PC-3 (cell line): Measurements from ENCODE around the gene GPD2. TPM values are rescaled to one million over a fixed set of nuclear protein-coding genes. Genes with fewer than 3 reads are reported as not detected.

Experiments used
- ATAC-seq: fragments of 200-7000 bp; cut with Tn5 transposase; 2 replicates; pipeline ENCODE4 v1.9.1; 2020; ENCODE audit warnings: mild to moderate bottlenecking, moderate library complexity
- BruUV-seq: library from RNA; stranded (reverse); fragments of 400-500 nt; replicated peaks from 2 replicates; lab custom pipeline; 2021; lab: Mats Ljungman, UMichigan
- CTCF ChIA-PET: fragments of 300-600 bp; sonication (Branson Sonifier 250); formaldehyde crosslinking; loops from one replicate; lab custom pipeline; 2022; ENCODE audit warnings: antibody characterized with exemption; lab: Charles Lee
- POLR2A ChIA-PET: fragments of 300-600 bp; sonication (Branson Sonifier 250); formaldehyde crosslinking; loops from one replicate; lab custom pipeline; 2022; ENCODE audit warnings: antibody characterized with exemption; ENCODE audit not compliant: unreplicated experiment; lab: Charles Lee
- DNase-seq: peaks from one replicate; pipeline ENCODE4 v3.0.0-alpha.2; 2015
- H2AFZ ChIP-seq: fragments of 300-600 bp; sonication (generic); 2 replicates; pipeline ENCODE4 v1.6.0; 2016; ENCODE audit warnings: antibody characterized with exemption, low read length
- H3F3A ChIP-seq: fragments of 300-600 bp; sonication (generic); one replicate; pipeline ENCODE4 v1.6.0; 2017; ENCODE audit warnings: antibody characterized with exemption, low read length, control low read depth, mild to moderate bottlenecking; ENCODE audit not compliant: unreplicated experiment
- H3K27ac ChIP-seq: fragments of 300-600 bp; sonication (generic); 2 replicates; pipeline ENCODE4 v1.5.1; 2016; ENCODE audit warnings: mild to moderate bottlenecking, low read length
- H3K27me3 ChIP-seq: fragments of 300-600 bp; sonication (generic); 2 replicates; pipeline ENCODE4 v1.6.1; 2016; ENCODE audit warnings: low read length, mixed read lengths
- H3K36me3 ChIP-seq: fragments of 300-600 bp; sonication (generic); 2 replicates; pipeline ENCODE4 v1.6.1; 2016; ENCODE audit warnings: low read depth, mixed run types, low read length, mixed read lengths
- H3K4me1 ChIP-seq: fragments of 300-600 bp; sonication (generic); 2 replicates; pipeline ENCODE4 v1.5.1; 2016; ENCODE audit warnings: low read length; ENCODE audit not compliant: insufficient read depth
- H3K4me2 ChIP-seq: fragments of 300-600 bp; sonication (generic); 2 replicates; pipeline ENCODE4 v1.6.0; 2016; ENCODE audit warnings: low read length
- H3K4me3 ChIP-seq: fragments of 300-600 bp; sonication (generic); 2 replicates; pipeline ENCODE4 v1.5.1; 2016; ENCODE audit warnings: mild to moderate bottlenecking, low read length, mixed read lengths
- H3K79me2 ChIP-seq: fragments of 300-600 bp; sonication (generic); 2 replicates; pipeline ENCODE4 v1.6.1; 2017; ENCODE audit warnings: low read length, mixed read lengths
- H3K9ac ChIP-seq: fragments of 300-600 bp; sonication (generic); 2 replicates; pipeline ENCODE4 v1.6.0; 2016; ENCODE audit warnings: mild to moderate bottlenecking, low read length
- H3K9me2 ChIP-seq: fragments of 300-600 bp; sonication (generic); replicated peaks from 2 replicates; pipeline ENCODE4 v1.6.1; 2016; ENCODE audit warnings: mixed run types, low read length, mixed read lengths
- H3K9me3 ChIP-seq: fragments of 300-600 bp; sonication (generic); 2 replicates; pipeline ENCODE4 v1.6.1; 2016; ENCODE audit warnings: low read length, mixed read lengths
- H4K20me1 ChIP-seq: fragments of 300-600 bp; sonication (generic); 2 replicates; pipeline ENCODE4 v1.6.1; 2016; ENCODE audit warnings: low read length, mixed read lengths
- EZH2 ChIP-seq: fragments of 300-600 bp; sonication (generic); IDR thresholded peaks from one replicate; pipeline ENCODE4 v1.6.1; 2017; ENCODE audit warnings: antibody characterized with exemption, mild to moderate bottlenecking, low read length; ENCODE audit not compliant: unreplicated experiment
- EZH2phosphoT487 ChIP-seq: fragments of 300-600 bp; sonication (generic); IDR thresholded peaks from 2 replicates; pipeline ENCODE4 v1.6.1; 2018; ENCODE audit warnings: mild to moderate bottlenecking, antibody characterized with exemption, low read length, borderline replicate concordance
- intact Hi-C: fragments of 100-400 bp; cut with micrococcal nuclease; formaldehyde crosslinking; loops from 2 replicates; pipeline ENCODE4 v1.9.0; 2023
- total RNA-seq: library from RNA; depleted of rRNA; stranded (reverse); fragments of >200 nt; gene quantifications from 2 replicates; pipeline ENCODE4 v1.2.3, GENCODE V29; 2014
- TF ChIP-seq, protein P1 (sequence below): fragments of 300-600 bp; sonication (generic); conservative IDR thresholded peaks from 2 replicates; pipeline ENCODE4 v1.5.1; 2017; ENCODE audit warnings: antibody characterized with exemption, low read depth, mild to moderate bottlenecking, low read length

The GPD2 gene
- total RNA-seq, 1 experiment from 2014 or later = 107 TPM

DNA sequence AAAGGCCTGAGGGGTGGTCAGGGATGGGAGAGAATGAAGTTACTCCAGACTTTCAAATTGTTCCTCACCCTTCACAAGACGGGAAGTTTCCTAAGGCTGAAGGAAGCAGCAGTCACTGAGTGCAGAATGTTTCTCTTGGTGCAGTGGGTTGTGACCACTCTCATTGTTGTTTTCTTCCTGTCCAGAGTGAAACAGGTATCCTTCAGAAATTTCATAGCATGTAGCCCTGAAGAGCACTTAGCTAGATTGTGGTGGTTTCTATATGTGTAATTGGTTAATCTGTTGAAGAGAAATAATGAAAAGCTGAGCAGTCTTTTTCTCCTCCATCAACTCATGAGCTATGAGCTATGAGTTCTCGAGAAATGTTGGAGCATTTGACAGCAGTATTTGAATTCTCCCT is 96.8 kb downstream of the GPD2 start:
- Histone ChIP-seq H2AFZ (no peak overlapping the region), H3K36me3 (no peaks in the 10 kb centered on the region), H3K27ac (no peak overlapping the region), H3K79me2 (no peaks in the 10 kb centered on the region), H3K9me3 (no peaks in the 10 kb centered on the region), H3K9me2 (no peaks in the 10 kb centered on the region), H3K4me3 (no peak overlapping the region), H4K20me1 (no peaks in the 10 kb centered on the region), H3F3A (no peaks in the 10 kb centered on the region), H3K4me2 (no peak overlapping the region), H3K9ac (no peak overlapping the region), H3K4me1 (no peaks in the 10 kb centered on the region), H3K27me3 (no peaks in the 10 kb centered on the region)
- no TSS peak for BruUV-seq
- intact Hi-C loops = no loop called here
- no peak for DNase-seq
- no peak for ATAC-seq
- ChIA-PET POLR2A (no interaction called here), CTCF (no interaction called here)
- TF ChIP-seq, protein P1, sequence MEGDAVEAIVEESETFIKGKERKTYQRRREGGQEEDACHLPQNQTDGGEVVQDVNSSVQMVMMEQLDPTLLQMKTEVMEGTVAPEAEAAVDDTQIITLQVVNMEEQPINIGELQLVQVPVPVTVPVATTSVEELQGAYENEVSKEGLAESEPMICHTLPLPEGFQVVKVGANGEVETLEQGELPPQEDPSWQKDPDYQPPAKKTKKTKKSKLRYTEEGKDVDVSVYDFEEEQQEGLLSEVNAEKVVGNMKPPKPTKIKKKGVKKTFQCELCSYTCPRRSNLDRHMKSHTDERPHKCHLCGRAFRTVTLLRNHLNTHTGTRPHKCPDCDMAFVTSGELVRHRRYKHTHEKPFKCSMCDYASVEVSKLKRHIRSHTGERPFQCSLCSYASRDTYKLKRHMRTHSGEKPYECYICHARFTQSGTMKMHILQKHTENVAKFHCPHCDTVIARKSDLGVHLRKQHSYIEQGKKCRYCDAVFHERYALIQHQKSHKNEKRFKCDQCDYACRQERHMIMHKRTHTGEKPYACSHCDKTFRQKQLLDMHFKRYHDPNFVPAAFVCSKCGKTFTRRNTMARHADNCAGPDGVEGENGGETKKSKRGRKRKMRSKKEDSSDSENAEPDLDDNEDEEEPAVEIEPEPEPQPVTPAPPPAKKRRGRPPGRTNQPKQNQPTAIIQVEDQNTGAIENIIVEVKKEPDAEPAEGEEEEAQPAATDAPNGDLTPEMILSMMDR = no peak
- TF ChIP-seq EZH2phosphoT487 (no peak), EZH2 (no peak)

DNA sequence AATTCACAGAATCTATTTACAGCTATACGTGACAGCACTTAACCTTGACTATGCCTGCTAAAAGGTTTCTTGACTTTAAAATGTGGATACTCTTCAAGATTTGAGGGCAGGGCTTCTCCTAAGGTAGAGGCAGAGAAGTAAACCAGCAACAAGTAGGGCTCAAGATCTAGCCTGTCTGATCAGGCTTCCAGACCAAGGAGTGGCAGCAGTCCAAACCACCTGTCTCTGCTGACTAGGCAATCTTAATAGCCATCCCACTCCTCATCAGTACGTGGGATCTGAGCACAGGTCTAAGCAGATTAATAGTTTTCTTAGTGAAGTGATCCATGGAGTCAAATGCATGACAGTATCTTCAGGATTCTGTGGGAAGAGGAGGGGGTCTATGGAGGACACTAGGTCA is 100.4 kb downstream of the GPD2 start:
- Histone ChIP-seq H3K27ac (no peak overlapping the region), H3K9ac (no peak overlapping the region), H4K20me1 (no peaks in the 10 kb centered on the region), H2AFZ (no peak overlapping the region), H3K9me2 (no peaks in the 10 kb centered on the region), H3K36me3 (no peaks in the 10 kb centered on the region), H3K4me2 (no peak overlapping the region), H3F3A (no peaks in the 10 kb centered on the region), H3K9me3 (no peaks in the 10 kb centered on the region), H3K27me3 (no peaks in the 10 kb centered on the region), H3K4me3 (no peak overlapping the region), H3K79me2 (no peaks in the 10 kb centered on the region), H3K4me1 (no peaks in the 10 kb centered on the region)
- intact Hi-C loops = no loop called here
- ATAC-seq (no peak), DNase-seq (no peak)
- ChIA-PET CTCF (no interaction called here), POLR2A (no interaction called here)
- TF ChIP-seq, protein P1 = no peak
- TF ChIP-seq EZH2 = no peak
- no peak for TF ChIP-seq EZH2phosphoT487
- BruUV-seq = no TSS peak

DNA sequence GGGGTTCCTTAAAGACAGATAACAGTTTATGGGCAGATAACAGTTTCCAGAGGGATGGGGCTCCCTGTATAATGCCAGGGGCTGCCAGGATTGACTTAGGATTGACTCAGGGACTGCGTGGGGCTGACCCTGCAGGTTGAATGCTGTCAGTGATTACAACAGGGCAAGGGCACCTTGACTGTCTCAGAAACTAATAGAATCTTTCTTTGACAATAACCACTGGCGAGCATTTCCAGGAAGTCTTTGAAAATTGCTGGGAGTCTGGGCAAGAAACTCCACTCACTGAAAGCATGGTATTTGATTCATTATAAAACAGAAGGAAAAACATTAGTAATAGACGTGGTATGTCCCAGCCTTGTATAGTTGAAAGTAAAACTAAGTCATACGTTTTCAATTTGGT is 101.0 kb downstream of the GPD2 start:
- Histone ChIP-seq H3F3A (no peaks in the 10 kb centered on the region), H3K4me1 (no peaks in the 10 kb centered on the region), H4K20me1 (no peaks in the 10 kb centered on the region), H3K4me3 (no peak overlapping the region), H3K9ac (no peak overlapping the region), H3K4me2 (no peak overlapping the region), H3K9me3 (no peaks in the 10 kb centered on the region), H2AFZ (no peak overlapping the region), H3K27ac (no peak overlapping the region), H3K9me2 (no peaks in the 10 kb centered on the region), H3K27me3 (no peaks in the 10 kb centered on the region), H3K79me2 (no peaks in the 10 kb centered on the region), H3K36me3 (no peaks in the 10 kb centered on the region)
- CTCF ChIA-PET = no interaction called here
- no TSS peak for BruUV-seq
- POLR2A ChIA-PET = no interaction called here
- ATAC-seq = no peak
- TF ChIP-seq, protein P1 = no peak
- no peak for TF ChIP-seq EZH2
- TF ChIP-seq EZH2phosphoT487 = no peak
- DNase-seq = no peak
- intact Hi-C loops = no loop called here
